ENCODE data around the gene ADGRF3.

DNA sequence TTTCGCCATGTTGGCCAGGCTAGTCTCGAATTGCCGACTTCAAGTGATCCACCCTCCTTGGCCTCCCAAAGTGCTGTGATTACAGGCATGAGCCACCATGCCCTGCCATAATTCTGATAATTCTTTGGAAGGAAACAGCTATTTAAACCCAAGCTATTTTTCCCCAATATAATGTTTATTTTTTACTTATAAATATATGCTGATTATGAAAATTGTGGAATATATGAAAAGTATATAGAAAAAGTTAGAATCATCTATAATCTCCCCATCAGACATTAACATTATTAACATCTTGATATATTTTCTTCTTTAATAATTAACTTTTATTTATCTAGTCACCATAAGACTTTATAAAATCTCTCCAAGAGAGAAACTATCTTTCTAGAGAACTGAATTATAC, 60.7 kb downstream of the ADGRF3 start:
- TF ChIP-seq POLR2A (IDR thresholded peaks at IDR 0.05; ENCODE audit: low read depth, low read length) (no peak), TAF1 (IDR thresholded peaks at IDR 0.05; ENCODE audit: borderline replicate concordance, low read depth, low read length) (no peak), POLR2AphosphoS5 (IDR thresholded peaks at IDR 0.05; ENCODE audit: low read depth, low read length) (no peak)

Measured in GM12892 (cell line).